Muscle of leg (tissue), 11 donors: ENCODE measurements around the gene CCL2. TPM values are rescaled to one million over a fixed set of nuclear protein-coding genes. Genes with fewer than 3 reads are reported as not detected.

ENCODE experiments used
- DNase-seq: peaks from one replicate; pipeline ENCODE4 v3.0.0; 2013
- H3K27ac ChIP-seq: one replicate; pipeline ENCODE4 v1.5.1; 2013; ENCODE audit warnings: mild to moderate bottlenecking, low read length, control low read depth
- H3K27me3 ChIP-seq: one replicate; pipeline ENCODE4 v1.6.1; 2013; ENCODE audit warnings: low read length; ENCODE audit not compliant: control insufficient read depth, insufficient read depth
- H3K36me3 ChIP-seq: one replicate; pipeline ENCODE4 v1.6.1; 2013; ENCODE audit warnings: low read length; ENCODE audit not compliant: control insufficient read depth, insufficient read depth
- H3K4me1 ChIP-seq: one replicate; pipeline ENCODE4 v1.6.1; 2013; ENCODE audit warnings: low read length; ENCODE audit not compliant: control insufficient read depth, insufficient read depth
- H3K4me3 ChIP-seq: one replicate; pipeline ENCODE4 v1.5.1; 2013; ENCODE audit warnings: low read length, control low read depth
- H3K9me3 ChIP-seq: replicated peaks from 2 replicates; pipeline ENCODE4 v1.6.1; 2013; ENCODE audit warnings: low read depth, low read length; ENCODE audit not compliant: control insufficient read depth
- WGBS: methylation state at CpG from one replicate; pipeline ENCODE4 v1.1.5; 2013; ENCODE audit warnings: missing lambda C conversion rate; ENCODE audit not compliant: insufficient coverage; 5-methylcytosine and 5-hydroxymethylcytosine counted together
- polyA plus RNA-seq, 8 donors: library from polyadenylated mRNA; unstranded; fragments of 120-200 nt; gene quantifications; one replicate each; pipeline versions ENCODE4 v1.2.1 to v1.2.3, GENCODE V29; 2013; ENCODE audit warnings: inconsistent platforms in 1 of 8, low replicate concordance in 1 of 8; ENCODE audit not compliant: insufficient read length in 8 of 8, insufficient read depth in 1 of 8
- total RNA-seq: library from RNA; stranded (reverse); fragments of 120-200 nt; gene quantifications from one replicate; pipeline ENCODE4 v1.2.4, GENCODE V29; 2013

CCL2 gene
- total and polyA plus RNA-seq, 9 donors, result 35.3 to 77.4 (median 53.8) TPM

- H3K36me3 ChIP-seq, result no peaks in the 10 kb centered on the region
- H3K4me3 ChIP-seq, result no peak overlapping the region
- no peak overlapping the region for H3K27ac ChIP-seq
- H3K27me3 ChIP-seq, result no peaks in the 10 kb centered on the region
- WGBS, result 93% methylated on average over 2 of the region's 4 CpGs
- H3K9me3 ChIP-seq, result no peaks in the 10 kb centered on the region
- no peak for DNase-seq
- H3K4me1 ChIP-seq, result peaks cover 30% of the 10 kb centered on the region
These were observed 50.0 kb downstream of the CCL2 start for GRCh38 chr17:34305061-34305460.

DNA sequence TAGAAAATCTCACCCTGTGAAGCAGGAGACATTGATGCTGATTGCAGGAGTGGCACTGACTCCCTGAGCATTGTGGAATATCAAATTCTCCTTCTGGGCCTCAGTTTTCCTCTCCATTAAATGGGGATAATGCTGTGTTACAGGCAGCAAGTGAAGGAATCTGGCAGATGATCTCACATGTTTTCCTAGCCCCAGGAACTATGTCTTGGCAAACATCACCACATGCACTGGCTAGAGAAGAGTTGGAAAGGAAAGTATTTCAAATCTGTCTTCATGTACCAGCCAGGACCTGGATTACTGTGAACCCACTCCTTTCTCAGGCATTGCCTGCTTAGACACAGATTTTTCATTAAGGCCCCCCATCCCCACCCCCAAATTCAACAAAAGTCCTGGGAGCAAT is 50.5 kb downstream of the CCL2 start:
- Histone ChIP-seq H3K9me3 (no peaks in the 10 kb centered on the region), H3K36me3 (no peaks in the 10 kb centered on the region), H3K4me3 (no peak overlapping the region), H3K4me1 (peaks cover 25% of the 10 kb centered on the region), H3K27me3 (no peaks in the 10 kb centered on the region), H3K27ac (no peak overlapping the region)
- no peak for DNase-seq

GRCh38 chr17:34306466-34306865 is 51.4 kb downstream of the CCL2 start:
- Histone ChIP-seq H3K27me3 (no peaks in the 10 kb centered on the region), H3K36me3 (no peaks in the 10 kb centered on the region), H3K9me3 (no peaks in the 10 kb centered on the region), H3K4me3 (no peak overlapping the region), H3K27ac (no peak overlapping the region), H3K4me1 (peaks cover 22% of the 10 kb centered on the region)
- WGBS, result 54% methylated on average over 2 of the region's 3 CpGs
- peak; percentile 70 for DNase-seq

Other genes starting within 250 kb of the CCL2 start
- not detected for gene CCL7, start 14.9 kb downstream of the CCL2 start, total RNA-seq
- gene CCL7, start 14.9 kb downstream of the CCL2 start, polyA plus RNA-seq, result not detected
- 0.09 TPM for gene CCL11, start 30.5 kb downstream of the CCL2 start, total RNA-seq
- gene CCL11, start 30.5 kb downstream of the CCL2 start, polyA plus RNA-seq, result under 1 TPM in 6 of 8 donors, not detected in 2; 0.16 to 0.47 (median 0.30) TPM
- gene CCL8, start 64.2 kb downstream of the CCL2 start, total RNA-seq, result 0.44 TPM
- gene CCL8, start 64.2 kb downstream of the CCL2 start, polyA plus RNA-seq, result 1 to 10 TPM in 1 of 8 donors, under 1 TPM in 7; 0.49 to 1.5 (median 0.65) TPM
- gene CCL13, start 101.2 kb downstream of the CCL2 start, total RNA-seq, result 3.5 TPM
- gene CCL13, start 101.2 kb downstream of the CCL2 start, polyA plus RNA-seq, result 1 to 10 TPM in 3 of 8 donors, under 1 TPM in 5; 0.31 to 2.2 (median 0.81) TPM
- not detected for gene CCL1, start 107.9 kb downstream of the CCL2 start, total RNA-seq
- gene CCL1, start 107.9 kb downstream of the CCL2 start, polyA plus RNA-seq, result not detected